Activated naive CD4-positive, alpha-beta T cell treated with anti-CD3 and anti-CD28 coated beads, Interleukin-2, amount 50 U/mL, for 72 hours (primary cell): ENCODE results near the gene TIGD1. TPM values are rescaled to one million over a fixed set of nuclear protein-coding genes. Genes with fewer than 3 reads are reported as not detected.

Experiments
- ATAC-seq, 2 donors: fragments of 150-1000 bp; cut with Tn5 transposase; 2 replicates each; pipeline ENCODE4 v1.10.0; 2021; ENCODE audit warnings: mild to moderate bottlenecking in 2 of 2, moderate library complexity in 2 of 2
- DNase-seq, 2 donors: peaks; one replicate each; pipeline ENCODE4 v3.0.0; 2021 to 2022; ENCODE audit warnings: low spot score in 2 of 2
- H3K27ac Mint-ChIP-seq, 2 donors: one replicate each; pipeline ENCODE4 v1.8.0; 2022; ENCODE audit warnings: mild to moderate bottlenecking in 2 of 2, mixed read lengths in 2 of 2
- H3K36me3 Mint-ChIP-seq, 2 donors: one replicate each; pipeline ENCODE4 v1.8.0; 2022; ENCODE audit warnings: mixed read lengths in 2 of 2
- H3K9me3 Mint-ChIP-seq, 2 donors: one replicate each; pipeline ENCODE4 v1.8.0; 2022; ENCODE audit warnings: mixed read lengths in 2 of 2
- total RNA-seq, 2 donors: library from RNA; stranded (reverse); gene quantifications; one replicate each; pipeline ENCODE4 v1.2.3, GENCODE V29; 2022

Gene TIGD1
- total RNA-seq, 2 donors from 2014 or later = 6.8 to 7.3 TPM

DNA sequence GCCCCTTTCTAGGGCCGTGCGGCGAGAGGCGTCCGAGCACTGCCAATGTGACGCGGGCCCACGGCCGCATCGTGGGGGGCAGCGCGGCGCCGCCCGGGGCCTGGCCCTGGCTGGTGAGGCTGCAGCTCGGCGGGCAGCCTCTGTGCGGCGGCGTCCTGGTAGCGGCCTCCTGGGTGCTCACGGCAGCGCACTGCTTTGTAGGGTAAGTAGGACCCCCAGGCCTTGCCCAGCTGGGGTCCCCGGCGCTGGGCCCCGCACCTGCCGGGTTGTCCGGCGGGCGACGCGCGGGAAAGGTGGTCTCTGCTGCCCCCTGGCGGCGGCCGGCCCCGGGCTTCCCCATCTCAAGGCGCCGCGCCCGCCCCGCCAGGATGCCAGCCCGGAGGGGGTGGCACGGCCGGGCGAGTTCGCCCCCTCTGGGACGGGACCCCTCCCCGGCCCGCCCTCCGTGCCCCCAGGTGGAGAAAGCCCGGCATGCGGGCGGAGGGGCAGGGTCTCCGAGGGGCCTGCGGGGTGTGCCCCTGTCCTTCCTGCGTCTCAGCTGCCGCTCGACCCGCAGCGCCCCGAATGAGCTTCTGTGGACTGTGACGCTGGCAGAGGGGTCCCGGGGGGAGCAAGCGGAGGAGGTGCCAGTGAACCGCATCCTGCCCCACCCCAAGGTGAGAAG lies 28.3 kb downstream of the TIGD1 start:
- ATAC-seq (peak; percentile 72 to 79), DNase-seq (peak in 1 of 2 donors; percentile 84)
- Mint-ChIP-seq H3K36me3 (no peaks in the 10 kb centered on the region), H3K27ac (no peak overlapping the region), H3K9me3 (no peaks in the 10 kb centered on the region)

DNA sequence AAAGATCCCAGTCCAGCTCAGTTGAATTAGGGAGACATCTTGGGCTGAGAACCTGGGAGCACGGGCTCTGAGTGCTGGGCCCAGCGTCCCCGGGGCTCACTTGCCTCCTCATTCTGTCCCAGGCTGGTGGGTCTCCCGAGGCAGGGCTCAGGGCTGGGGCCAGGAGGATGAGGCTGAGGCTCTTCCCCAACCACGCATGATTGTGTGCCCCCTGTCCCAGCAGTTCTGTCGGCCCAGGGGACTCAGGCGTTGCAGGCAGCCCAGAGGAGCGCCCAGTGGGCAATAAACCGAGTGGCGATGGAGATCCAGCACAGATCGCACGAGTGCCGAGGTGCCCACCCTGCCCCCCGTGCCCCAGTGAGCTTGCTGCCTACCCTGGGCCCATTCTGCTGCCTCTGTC lies 29.3 kb downstream of the TIGD1 start:
- H3K27ac Mint-ChIP-seq = no peak overlapping the region
- no peak for ATAC-seq

DNA sequence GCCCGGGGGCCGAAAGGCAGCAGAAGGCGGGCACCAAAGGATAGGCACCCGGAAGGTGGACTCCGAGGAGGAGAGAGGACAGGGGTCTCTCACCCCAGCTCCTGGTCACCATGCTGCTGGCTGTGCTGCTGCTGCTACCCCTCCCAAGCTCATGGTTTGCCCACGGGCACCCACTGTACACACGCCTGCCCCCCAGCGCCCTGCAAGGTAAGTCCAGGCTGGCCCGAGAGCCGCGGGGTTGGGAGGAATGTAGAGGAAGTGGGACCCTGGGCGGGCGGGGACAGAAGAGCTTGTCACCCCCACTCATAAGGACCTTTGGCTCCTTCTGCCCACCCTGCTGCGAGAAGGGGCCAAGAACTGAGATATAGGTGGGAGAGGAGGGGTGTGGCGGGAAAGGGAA lies 29.9 kb downstream of the TIGD1 start:
- ATAC-seq (no peak), DNase-seq (no peak)
- Mint-ChIP-seq H3K36me3 (no peaks in the 10 kb centered on the region), H3K9me3 (no peaks in the 10 kb centered on the region), H3K27ac (no peak overlapping the region)

More for the DNA sequence above, 29.3 kb downstream of the TIGD1 start:
- Mint-ChIP-seq H3K9me3 (no peaks in the 10 kb centered on the region), H3K36me3 (no peaks in the 10 kb centered on the region)
- no peak for DNase-seq

DNA sequence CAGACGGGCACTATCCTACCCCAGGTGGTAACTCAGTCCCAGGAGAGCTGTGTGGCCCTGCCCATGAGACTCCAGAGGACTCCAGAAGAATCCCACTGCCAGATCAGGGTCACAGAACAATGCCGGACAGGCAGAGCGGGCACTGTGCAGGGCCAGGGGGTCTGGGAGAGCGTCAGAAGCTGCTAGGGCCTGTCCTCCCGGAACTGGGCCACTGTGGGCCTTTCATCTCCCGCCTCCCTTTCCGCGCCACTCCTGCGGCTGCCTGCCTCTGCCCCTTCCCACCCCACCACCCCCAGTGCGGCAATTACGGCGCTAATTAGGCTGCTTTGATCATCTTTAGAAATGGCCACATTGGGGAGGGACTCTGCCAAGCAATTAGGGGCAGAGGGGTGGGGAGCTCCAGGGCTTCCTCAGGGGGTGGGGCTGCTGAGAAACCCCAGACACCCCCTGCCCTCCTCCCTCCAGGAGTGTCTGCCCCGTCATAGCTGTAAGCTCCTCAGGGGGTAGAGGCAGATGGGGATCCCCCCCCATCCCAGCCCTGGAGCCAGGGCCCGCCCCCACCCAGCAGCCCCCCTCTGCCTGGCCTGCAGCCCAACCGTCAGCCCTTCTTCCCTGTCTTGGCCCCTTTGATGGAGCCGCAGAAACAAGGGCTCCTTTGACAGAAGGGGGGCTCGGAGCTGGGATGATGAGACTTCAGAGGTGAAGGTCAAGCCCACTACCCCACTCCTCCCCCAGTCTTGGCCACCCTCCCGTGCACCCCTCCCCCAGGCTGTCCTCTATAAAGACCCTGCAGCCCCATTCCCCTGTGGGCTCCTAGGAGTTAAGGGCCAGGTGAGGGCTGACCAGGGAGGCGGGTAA lies 30.5 kb downstream of the TIGD1 start, which contains the start of gene PRSS56:
PRSS56 (plus strand) TSS at position 808 of the 858 bp plus-strand sequence. CDS start 211 bp downstream, outside the sequence.
- DNase-seq = no peak
- H3K9me3 Mint-ChIP-seq = no peaks in the 10 kb centered on the region
- ATAC-seq = no peak
- H3K27ac Mint-ChIP-seq = no peak within 1 kb of the TSS
- no peaks in the 10 kb centered on the region for H3K36me3 Mint-ChIP-seq

DNA sequence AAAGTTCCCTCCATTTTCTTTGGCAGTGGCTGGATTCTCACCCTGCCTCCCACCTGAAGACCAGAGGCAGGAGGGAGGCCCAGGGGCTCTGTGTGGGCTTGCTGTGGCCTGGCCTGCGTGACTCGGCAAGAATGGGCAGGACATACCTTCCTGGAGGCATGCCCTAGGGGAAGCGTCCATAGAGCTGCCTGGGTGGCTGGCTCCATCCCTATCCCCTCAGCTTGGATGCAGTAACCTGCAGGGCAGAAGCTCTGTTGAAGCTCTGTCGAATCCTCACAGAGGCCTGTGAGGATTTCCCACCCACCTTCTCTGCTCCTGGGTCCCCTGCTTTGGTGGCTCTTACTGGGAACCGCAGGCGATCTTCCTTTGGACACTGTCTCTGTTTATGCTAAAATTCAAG lies 31.5 kb downstream of the TIGD1 start:
- Mint-ChIP-seq H3K36me3 (no peaks in the 10 kb centered on the region), H3K27ac (no peak overlapping the region), H3K9me3 (no peaks in the 10 kb centered on the region)
- ATAC-seq (no peak), DNase-seq (no peak)

DNA sequence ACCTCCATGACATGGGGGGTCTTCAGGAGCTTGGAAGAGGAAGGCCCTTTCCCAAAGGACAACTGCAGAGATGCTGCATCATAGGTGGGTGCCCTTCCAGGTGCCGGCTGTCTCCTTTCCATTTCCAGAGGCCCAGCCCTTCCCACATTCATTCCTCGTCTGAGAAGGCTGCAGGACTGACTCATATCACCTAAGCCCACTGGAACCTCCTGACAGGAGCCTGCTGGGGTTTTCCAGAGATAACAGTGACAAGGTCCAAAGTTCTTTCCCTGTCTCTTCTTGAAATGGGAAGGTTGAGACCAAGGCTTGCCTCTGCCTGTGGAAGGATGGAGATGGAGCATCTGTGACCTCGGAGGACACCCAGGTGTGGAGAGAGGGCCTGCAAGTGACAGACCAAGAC lies 33.8 kb downstream of the TIGD1 start:
- no peak for DNase-seq
- peak overlapping the region in 1 of 2 donors; percentile 37 for H3K27ac Mint-ChIP-seq

DNA sequence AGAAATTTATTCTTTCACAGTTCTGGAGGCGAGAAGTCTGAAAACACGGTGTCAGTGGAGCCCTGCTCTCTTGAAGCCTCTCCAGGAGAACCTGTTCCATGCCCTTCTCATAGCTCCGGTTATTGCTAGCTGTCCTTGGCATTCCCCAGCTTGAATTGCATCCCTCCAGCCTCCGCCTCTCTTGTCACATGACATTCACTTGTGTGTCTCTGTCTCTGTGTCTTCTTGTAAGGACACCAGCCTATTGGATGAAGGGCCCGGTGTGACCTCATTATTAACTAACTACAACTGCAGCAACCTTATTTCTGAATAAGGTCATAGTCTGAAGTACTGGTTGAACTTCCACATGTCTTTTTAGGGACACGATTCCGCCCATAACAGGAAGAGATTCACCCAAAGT lies 34.7 kb downstream of the TIGD1 start:
- no peak for ATAC-seq
- DNase-seq = no peak
- Mint-ChIP-seq H3K27ac (no peak overlapping the region), H3K36me3 (no peaks in the 10 kb centered on the region), H3K9me3 (no peaks in the 10 kb centered on the region)

More for the DNA sequence above, 33.8 kb downstream of the TIGD1 start:
- ATAC-seq = no peak
- no peaks in the 10 kb centered on the region for H3K36me3 Mint-ChIP-seq
- H3K9me3 Mint-ChIP-seq = no peaks in the 10 kb centered on the region

DNA sequence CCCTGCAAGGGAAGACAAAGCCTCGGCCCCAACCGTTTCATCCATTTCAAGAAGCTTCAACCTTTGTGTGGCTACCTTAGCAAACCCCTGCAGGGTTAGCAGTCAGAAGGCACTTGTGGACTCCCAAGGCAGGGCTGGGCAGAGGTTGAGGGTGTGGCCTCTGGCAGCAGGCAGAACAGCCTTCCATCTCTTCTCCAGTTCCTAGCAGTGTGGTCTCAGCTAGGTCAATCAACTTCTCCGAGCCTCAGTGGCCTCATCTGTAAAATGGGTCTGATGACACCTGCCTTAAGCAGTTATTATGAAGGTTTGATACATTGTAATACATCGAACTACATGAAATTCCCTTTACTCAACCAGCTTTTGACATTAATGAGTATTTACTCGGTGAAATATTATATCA lies 37.0 kb downstream of the TIGD1 start:
- H3K9me3 Mint-ChIP-seq = no peaks in the 10 kb centered on the region
- H3K27ac Mint-ChIP-seq = no peak overlapping the region
- no peaks in the 10 kb centered on the region for H3K36me3 Mint-ChIP-seq

DNA sequence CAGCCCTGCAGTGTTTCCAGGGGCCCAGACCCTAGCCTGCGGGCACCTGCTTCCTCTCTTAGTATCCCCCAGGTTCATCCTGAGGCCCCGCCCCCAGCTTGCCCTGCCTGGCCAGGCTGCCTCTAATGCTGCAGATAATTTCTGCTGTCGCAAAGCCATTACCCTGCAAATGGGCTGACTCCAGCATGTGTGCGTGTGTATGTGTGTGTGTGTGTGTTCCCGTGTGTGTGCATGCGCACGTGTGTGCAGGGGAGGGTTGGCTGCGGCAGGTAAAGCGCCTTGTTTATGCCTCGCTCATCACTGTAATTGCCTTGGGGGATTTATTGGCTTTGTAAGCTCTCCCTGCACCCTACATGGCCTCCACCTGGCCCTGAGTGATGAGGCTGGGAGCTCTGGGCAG lies 37.8 kb downstream of the TIGD1 start:
- DNase-seq (no peak), ATAC-seq (no peak)
- H3K9me3 Mint-ChIP-seq = no peaks in the 10 kb centered on the region
- H3K27ac Mint-ChIP-seq = no peak overlapping the region
- H3K36me3 Mint-ChIP-seq = no peaks in the 10 kb centered on the region

More for the DNA sequence above, 37.0 kb downstream of the TIGD1 start:
- DNase-seq (no peak), ATAC-seq (no peak)

DNA sequence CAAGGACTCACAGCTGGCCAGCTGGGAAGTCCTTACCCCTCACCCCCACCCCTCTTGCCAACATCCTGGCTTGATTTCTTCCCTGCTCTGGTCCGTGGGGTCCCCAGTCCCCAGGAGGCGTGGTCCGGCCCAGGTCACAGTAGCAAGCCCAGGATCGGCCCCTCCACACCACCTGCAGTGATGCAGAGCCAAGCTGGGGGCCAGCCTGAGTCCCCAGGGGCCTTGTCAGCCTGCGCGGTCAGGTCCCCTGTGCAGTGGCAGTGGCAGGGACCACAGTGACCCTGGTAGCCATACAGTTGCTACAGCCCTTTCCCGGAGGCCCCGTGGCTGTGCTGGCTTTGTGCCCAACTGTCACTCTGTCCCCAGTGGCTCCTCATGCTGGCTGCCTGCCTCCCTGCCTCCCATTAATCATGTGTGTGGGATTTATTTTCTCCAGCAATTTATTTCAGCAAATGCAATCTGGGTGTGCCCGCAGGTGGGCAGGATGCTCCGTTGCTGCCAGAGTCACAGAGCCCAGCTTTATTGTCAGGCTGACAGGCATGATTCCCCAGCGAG lies 38.9 kb downstream of the TIGD1 start:
- DNase-seq (no peak), ATAC-seq (no peak)
- H3K9me3 Mint-ChIP-seq = no peaks in the 10 kb centered on the region
- no peak overlapping the region for H3K27ac Mint-ChIP-seq
- no peaks in the 10 kb centered on the region for H3K36me3 Mint-ChIP-seq

DNA sequence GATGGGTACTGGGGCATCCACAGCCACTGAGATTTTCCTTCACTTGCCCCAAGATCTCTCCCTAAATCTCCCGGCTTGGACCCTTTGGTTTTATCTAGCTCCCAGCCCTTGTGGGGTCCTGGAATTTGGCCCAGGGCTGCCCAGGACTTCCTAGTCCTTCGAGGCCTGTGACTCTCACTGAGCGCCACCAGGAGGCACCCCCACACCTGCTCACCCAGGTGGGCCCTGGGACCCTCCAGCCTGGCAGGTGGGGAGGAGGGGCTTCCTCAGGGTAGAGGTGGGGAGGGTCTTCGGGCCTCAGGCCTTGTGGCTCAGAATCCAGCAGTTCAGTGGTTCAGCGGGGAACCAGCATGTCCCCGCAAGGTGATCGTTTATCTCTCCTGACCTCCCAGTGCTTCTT lies 42.1 kb downstream of the TIGD1 start:
- Mint-ChIP-seq H3K27ac (no peak overlapping the region), H3K9me3 (no peaks in the 10 kb centered on the region), H3K36me3 (no peaks in the 10 kb centered on the region)
- ATAC-seq (no peak), DNase-seq (no peak)

DNA sequence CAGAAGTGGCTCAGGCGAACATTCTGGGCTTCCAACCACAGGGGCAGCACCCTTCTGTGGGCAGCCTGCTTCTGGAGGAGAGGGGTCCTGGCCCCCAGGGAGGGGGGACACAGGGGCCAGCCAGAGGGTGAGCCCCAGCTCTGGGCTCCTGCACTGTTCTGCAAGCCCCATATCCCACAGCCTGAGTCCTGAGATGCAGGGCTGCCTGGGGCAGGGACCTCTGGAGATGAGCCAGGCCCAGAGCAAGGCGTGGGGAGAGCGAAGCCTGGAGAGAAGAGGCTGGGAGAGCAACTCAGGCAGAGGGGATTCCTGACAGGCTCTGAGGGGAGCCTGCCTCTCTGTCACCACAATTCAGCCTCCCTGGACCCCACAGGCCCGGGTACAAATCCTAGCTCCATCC lies 43.6 kb downstream of the TIGD1 start:
- ATAC-seq (no peak), DNase-seq (no peak)
- Mint-ChIP-seq H3K27ac (no peak overlapping the region), H3K9me3 (no peaks in the 10 kb centered on the region), H3K36me3 (no peaks in the 10 kb centered on the region)

DNA sequence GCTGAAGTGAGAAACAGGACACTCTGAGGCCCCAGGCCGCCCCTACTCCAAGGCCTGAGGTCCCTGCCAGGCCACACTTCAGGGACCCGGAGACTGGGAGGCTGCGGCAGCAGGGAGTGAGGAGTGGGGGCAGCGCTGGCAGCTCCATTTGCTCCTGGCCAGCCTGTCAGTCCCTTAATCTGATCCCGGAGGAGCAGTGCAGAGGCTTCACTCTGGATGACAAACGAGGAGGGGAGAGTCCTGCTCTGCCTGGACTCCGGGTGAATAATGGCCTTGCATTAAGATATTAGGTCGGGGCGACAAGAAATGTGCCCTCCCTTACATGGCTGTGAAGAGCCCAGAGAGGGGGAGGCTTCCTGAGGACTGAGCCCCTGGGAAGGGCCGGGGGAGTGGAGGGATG lies 44.5 kb downstream of the TIGD1 start:
- no peak overlapping the region for H3K27ac Mint-ChIP-seq
- H3K36me3 Mint-ChIP-seq = no peaks in the 10 kb centered on the region
- ATAC-seq = no peak
- DNase-seq = no peak
- no peaks in the 10 kb centered on the region for H3K9me3 Mint-ChIP-seq

DNA sequence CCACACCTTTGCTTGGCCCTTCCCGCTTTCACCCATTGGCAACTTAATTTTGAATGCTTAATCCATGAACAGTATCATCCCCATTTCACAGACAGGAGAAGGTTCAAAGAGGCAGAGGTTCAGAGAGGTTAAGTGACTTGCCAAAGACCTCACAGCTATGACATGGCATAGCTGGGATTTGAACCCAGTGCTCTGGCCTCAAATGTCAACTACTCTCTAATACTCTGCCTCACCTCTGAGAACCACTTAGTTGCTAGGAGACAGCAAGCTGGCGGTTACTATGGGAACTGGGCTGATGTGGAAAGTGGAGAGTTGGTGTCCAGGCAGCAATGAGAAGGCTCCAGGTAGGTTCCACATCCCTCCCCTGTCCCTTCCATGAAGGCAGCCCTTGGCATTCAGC lies 45.9 kb downstream of the TIGD1 start:
- no peak for ATAC-seq
- no peak for DNase-seq
- Mint-ChIP-seq H3K27ac (no peak overlapping the region), H3K9me3 (no peaks in the 10 kb centered on the region), H3K36me3 (no peaks in the 10 kb centered on the region)

DNA sequence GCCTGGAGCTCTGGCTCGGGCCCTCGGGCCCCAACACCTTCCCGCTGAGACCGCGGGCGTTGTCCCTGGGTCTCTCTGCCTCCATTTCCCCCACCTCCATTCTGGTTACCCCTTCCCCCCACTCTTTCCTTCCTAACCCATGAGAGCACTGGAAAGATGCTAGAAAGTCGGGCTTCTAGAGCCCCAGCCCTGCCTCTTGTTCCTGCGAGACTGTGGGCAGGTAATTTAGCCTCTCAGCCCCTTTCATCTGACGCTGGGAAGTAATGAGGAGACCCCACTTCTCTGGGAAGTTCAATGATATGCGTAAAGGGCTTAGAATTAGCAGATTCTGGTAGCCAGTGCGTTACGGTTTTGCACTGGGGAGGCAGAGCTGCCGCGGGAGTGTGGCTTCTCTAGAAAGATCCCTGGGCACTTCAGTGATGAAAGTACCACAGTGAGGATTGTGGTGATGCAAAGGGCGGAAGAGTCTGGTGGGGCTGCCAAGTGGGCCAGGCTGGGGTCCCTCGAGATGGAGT lies 46.5 kb downstream of the TIGD1 start:
- Mint-ChIP-seq H3K36me3 (no peaks in the 10 kb centered on the region), H3K9me3 (no peaks in the 10 kb centered on the region), H3K27ac (no peak overlapping the region)

DNA sequence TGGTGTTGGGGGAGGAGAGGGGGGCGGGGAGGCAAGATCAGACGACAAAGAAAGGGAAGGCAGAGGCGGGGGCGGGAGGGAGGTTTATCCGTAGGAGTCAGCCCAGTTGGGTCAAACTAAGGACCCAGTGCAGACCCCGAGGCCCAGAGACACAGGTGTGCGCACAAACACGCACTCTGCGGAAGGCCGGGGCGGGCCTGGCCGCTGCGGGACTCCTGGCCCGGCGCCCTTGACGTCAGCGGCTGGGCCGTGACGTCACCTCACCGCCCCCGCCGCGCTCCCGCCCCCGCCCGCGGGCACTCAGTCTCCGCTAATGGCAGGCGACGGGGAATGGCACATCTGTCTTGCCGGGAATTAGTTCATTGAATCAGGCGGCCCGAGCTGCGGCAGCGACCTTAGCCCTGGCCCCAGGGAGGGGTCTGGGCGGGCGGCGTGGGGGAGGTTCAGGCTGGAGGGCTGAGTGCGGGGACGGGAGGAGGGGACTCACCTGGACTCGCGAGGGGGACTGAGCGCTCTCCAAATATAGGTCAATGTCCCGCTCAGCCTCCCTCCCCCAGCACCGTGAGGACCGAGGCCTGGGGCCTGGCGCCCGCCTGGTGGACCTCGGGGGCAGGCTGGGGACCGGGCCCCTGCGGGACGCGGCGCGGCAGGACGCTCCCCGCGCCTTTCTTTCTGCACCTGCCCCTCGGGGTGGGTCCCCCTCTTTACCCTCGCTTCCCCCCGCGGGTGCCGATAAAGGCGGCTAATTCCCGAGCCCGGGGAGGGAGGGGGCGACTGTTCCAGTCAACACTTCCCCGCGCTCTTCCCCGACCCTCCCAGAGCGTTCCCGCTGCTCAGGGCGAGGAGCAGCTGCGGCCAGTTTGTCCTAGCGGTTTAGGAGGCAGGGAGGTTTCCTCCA lies 47.2 kb downstream of the TIGD1 start:
- H3K27ac Mint-ChIP-seq = no peak overlapping the region
- ATAC-seq = peak; percentile 58
- no peaks in the 10 kb centered on the region for H3K9me3 Mint-ChIP-seq
- H3K36me3 Mint-ChIP-seq = no peaks in the 10 kb centered on the region
- peak in 1 of 2 donors; percentile 30 for DNase-seq

More for the DNA sequence above, 46.5 kb downstream of the TIGD1 start:
- no peak for DNase-seq
- no peak for ATAC-seq
